IPS DF 19.7 (cell line): ENCODE results near the gene SPC25.
"Not testable (repeated sequence)": the region's sequence is repeated elsewhere in the genome, so short reads cannot be mapped to it uniquely, and the experiment has no call there.

ENCODE experiments used
- DNase-seq: peaks from one replicate; pipeline ENCODE4 v3.0.0-alpha.2; 2013; ENCODE audit warnings: low read depth, low spot score

Gene SPC25

GRCh38 chr2:168890006-168890782, at the start of gene SPC25:
Gene SPC25, minus strand, starts transcription at chr2:168890430. Its CDS starts 911 bp downstream, at chr2:168889519.
- peak; percentile 86 for DNase-seq

- no peak for DNase-seq
Measured at GRCh38 chr2:168939918-168940317, 49.7 kb upstream of the SPC25 start.

GRCh38 chr2:168939061-168939460, 48.8 kb upstream of the SPC25 start:
- no peak for DNase-seq

- no peak for DNase-seq
Measured at GRCh38 chr2:168935810-168936581, 45.8 kb upstream of the SPC25 start.

- no peak for DNase-seq
Measured at GRCh38 chr2:168934826-168935225, 44.6 kb upstream of the SPC25 start.

- not testable (repeated sequence) for DNase-seq
Measured at GRCh38 chr2:168932174-168932573, 41.9 kb upstream of the SPC25 start.

GRCh38 chr2:168930242-168930641, 40.0 kb upstream of the SPC25 start:
- DNase-seq, result no peak

GRCh38 chr2:168929031-168929430, 38.8 kb upstream of the SPC25 start:
- no peak for DNase-seq

- no peak for DNase-seq
Measured at GRCh38 chr2:168928113-168928831, 38.0 kb upstream of the SPC25 start.

GRCh38 chr2:168926621-168927386, 36.6 kb upstream of the SPC25 start:
- DNase-seq, result no peak

GRCh38 chr2:168920504-168921157, 30.4 kb upstream of the SPC25 start:
- DNase-seq, result no peak

- no peak for DNase-seq
Measured at GRCh38 chr2:168916331-168916675, 26.1 kb upstream of the SPC25 start.

GRCh38 chr2:168915441-168916330, 25.5 kb upstream of the SPC25 start:
- no peak for DNase-seq

- no peak for DNase-seq
Measured at GRCh38 chr2:168913495-168913894, 23.3 kb upstream of the SPC25 start.

- DNase-seq, result no peak
Measured at GRCh38 chr2:168912901-168913369, 22.7 kb upstream of the SPC25 start.

GRCh38 chr2:168912466-168912865, 22.2 kb upstream of the SPC25 start:
- no peak for DNase-seq

- no peak for DNase-seq
Measured at GRCh38 chr2:168910330-168910729, 20.1 kb upstream of the SPC25 start.

- DNase-seq, result peak; percentile 48
Measured at GRCh38 chr2:168907940-168908662, 17.9 kb upstream of the SPC25 start.

- no peak for DNase-seq
Measured at GRCh38 chr2:168904358-168904757, 14.1 kb upstream of the SPC25 start.
